Measurements from ENCODE around the gene DTWD1. TPM values are rescaled to one million over a fixed set of nuclear protein-coding genes. Genes with fewer than 3 reads are reported as not detected.

DTWD1 gene
- total and polyA plus RNA-seq, 10 of the 15 experiments (the other 5 are each of a cell fraction or from before 2014, with no cell fraction given): 13.9 to 32.0 (median 19.3) TPM

DNA sequence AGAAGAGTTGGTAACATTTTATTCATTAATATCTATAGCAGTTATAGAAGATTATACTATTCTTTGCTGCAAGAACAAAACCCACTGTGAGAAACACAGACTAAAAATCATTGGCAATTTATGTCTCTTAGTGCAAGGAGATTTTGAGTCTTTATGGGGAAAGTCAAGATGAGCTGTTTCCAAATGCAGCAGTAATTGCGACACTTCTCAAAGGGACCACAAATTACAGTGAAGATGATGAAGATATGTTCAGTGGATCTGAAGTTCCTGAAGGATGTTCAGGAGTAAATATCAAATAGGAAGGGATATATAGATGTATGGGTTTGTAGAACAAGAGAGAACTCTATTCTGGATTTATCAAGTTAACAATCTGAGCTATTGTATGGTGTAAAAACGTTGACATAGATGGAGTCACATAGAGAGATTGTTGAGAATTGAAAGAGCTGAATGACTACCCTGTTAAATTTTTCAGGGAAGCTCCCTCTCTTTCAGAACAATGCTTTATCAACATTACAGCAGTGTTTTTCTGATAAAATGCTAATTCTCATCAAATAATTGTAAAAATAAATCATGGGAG, 71.8 kb downstream of the DTWD1 start:
- intact Hi-C loops (cut with micrococcal nuclease; ENCODE audit: unreplicated experiment): no loop called here
- 21% methylated on average over 2 of the region's 2 CpGs for WGBS (ENCODE audit: insufficient coverage, insufficient replicate concordance, low lambda C conversion rate, missing lambda C conversion rate)

DNA sequence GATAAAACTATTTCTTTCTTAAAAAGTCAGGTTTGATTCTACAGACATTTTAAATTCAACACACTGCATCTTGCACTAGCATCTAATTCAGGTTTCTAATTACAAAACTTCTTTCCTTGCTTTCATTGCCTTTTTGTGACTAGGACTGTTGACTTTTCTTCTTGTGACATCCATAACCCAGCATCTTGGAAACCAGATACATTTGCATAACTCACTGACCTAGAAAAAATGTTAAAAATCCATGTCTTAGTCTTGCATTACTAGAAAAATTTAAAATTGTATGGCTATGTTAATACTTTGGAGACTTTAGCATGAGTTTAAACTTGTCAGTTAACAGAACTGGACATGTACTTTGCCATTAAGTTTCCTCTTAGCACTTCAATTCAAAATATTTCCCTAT, 72.7 kb downstream of the DTWD1 start:
- ChIA-PET SMC1A (ENCODE audit: uncharacterized antibody, unreplicated experiment) (no interaction called here), POLR2A (no interaction called here), RAD21 (ENCODE audit: unreplicated experiment) (no interaction called here), CTCF (no interaction called here)
- no peaks in the 10 kb centered on the region for H3K36me3 ChIP-seq (ENCODE audit: control insufficient read depth in 2 of 2, insufficient read depth in 2 of 2, low read length in 1 of 2)
- no peak overlapping the region for H3K9ac ChIP-seq (ENCODE audit: control insufficient read depth, insufficient read depth, low read length)
- no peaks in the 10 kb centered on the region for H3K4me1 ChIP-seq (ENCODE audit: control insufficient read depth, insufficient read depth, low read length)
- no peak overlapping the region for H3K4me2 ChIP-seq (ENCODE audit: control insufficient read depth, insufficient read depth)
- H3K79me2 ChIP-seq (ENCODE audit: control insufficient read depth, insufficient read depth, low read length): no peaks in the 10 kb centered on the region
- intact Hi-C loops (cut with micrococcal nuclease; ENCODE audit: unreplicated experiment): no loop called here
- no peak for DNase-seq (ENCODE audit: low read depth, low spot score)
- no peaks in the 10 kb centered on the region for H3K27me3 ChIP-seq (replicated peaks in 1 of 2; ENCODE audit: control insufficient read depth in 2 of 2, insufficient read depth in 2 of 2, low read length in 1 of 2)
- in situ Hi-C loops (cut with MboI): no loop called here
- no peak for FAIRE-seq
- H3K27ac ChIP-seq (ENCODE audit: control insufficient read depth, insufficient read depth): no peak overlapping the region
- no peak overlapping the region for H3K4me3 ChIP-seq
- H4K20me1 ChIP-seq (ENCODE audit: control insufficient read depth, insufficient read depth): no peaks in the 10 kb centered on the region
- H2AFZ ChIP-seq (ENCODE audit: control insufficient read depth, low read depth, low read length): no peak overlapping the region
- no peaks in the 10 kb centered on the region for H3K9me3 ChIP-seq (replicated peaks; ENCODE audit: control insufficient read depth, insufficient read depth, low read length)
- TF ChIP-seq TBL1XR1 (IDR thresholded peaks at IDR 0.05; ENCODE audit: low read depth, low read length) (no peak), CEBPB (IDR thresholded peaks at IDR 0.05; ENCODE audit: borderline replicate concordance in 1 of 2, low read depth in 2 of 2, low read length in 2 of 2) (no peak), ZNF384 (IDR thresholded peaks at IDR 0.05; ENCODE audit: borderline replicate concordance, low read depth, low read length) (no peak), SMARCA5 (IDR thresholded peaks at IDR 0.05) (no peak), TCF7 (IDR thresholded peaks at IDR 0.05; ENCODE audit: borderline replicate concordance) (no peak), MEF2A (IDR thresholded peaks at IDR 0.05; ENCODE audit: insufficient read depth, low read depth, low read length) (no peak), LARP7 (IDR thresholded peaks at IDR 0.05) (no peak), RBBP5 (conservative IDR thresholded peaks at IDR 0.05) (no peak), SMAD1 (IDR thresholded peaks at IDR 0.05; ENCODE audit: low read depth, partially characterized antibody) (no peak), RELA (IDR thresholded peaks at IDR 0.05; ENCODE audit: borderline replicate concordance, partially characterized antibody) (no peak), ZNF274 (IDR thresholded peaks at IDR 0.05; ENCODE audit: insufficient read depth, insufficient read length) (no peak), MYB (IDR thresholded peaks at IDR 0.05; ENCODE audit: borderline replicate concordance, low read depth, low read length) (no peak), ZBED1 (IDR thresholded peaks at IDR 0.05; ENCODE audit: borderline replicate concordance) (no peak), POLR2A (IDR thresholded peaks at IDR 0.05; ENCODE audit: low read depth, low read length) (no peak)
- TF ChIP-seq, protein P1, sequence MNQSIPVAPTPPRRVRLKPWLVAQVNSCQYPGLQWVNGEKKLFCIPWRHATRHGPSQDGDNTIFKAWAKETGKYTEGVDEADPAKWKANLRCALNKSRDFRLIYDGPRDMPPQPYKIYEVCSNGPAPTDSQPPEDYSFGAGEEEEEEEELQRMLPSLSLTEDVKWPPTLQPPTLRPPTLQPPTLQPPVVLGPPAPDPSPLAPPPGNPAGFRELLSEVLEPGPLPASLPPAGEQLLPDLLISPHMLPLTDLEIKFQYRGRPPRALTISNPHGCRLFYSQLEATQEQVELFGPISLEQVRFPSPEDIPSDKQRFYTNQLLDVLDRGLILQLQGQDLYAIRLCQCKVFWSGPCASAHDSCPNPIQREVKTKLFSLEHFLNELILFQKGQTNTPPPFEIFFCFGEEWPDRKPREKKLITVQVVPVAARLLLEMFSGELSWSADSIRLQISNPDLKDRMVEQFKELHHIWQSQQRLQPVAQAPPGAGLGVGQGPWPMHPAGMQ (IDR thresholded peaks at IDR 0.05; ENCODE audit: borderline replicate concordance): no peak
- no peak for ATAC-seq
- BruUV-seq (replicated peaks): no TSS peak

More for the DNA sequence above, 71.8 kb downstream of the DTWD1 start:
- ChIA-PET RAD21 (ENCODE audit: unreplicated experiment) (no interaction called here), POLR2A (no interaction called here), CTCF (no interaction called here), SMC1A (ENCODE audit: uncharacterized antibody, unreplicated experiment) (no interaction called here)
- Histone ChIP-seq H3K9me3 (replicated peaks; ENCODE audit: control insufficient read depth, insufficient read depth, low read length) (no peaks in the 10 kb centered on the region), H3K9ac (ENCODE audit: control insufficient read depth, insufficient read depth, low read length) (no peak overlapping the region), H3K36me3 (ENCODE audit: control insufficient read depth in 2 of 2, insufficient read depth in 2 of 2, low read length in 1 of 2) (no peaks in the 10 kb centered on the region), H3K4me3 (no peak overlapping the region), H4K20me1 (ENCODE audit: control insufficient read depth, insufficient read depth) (no peaks in the 10 kb centered on the region), H3K4me2 (ENCODE audit: control insufficient read depth, insufficient read depth) (no peak overlapping the region), H3K27ac (ENCODE audit: control insufficient read depth, insufficient read depth) (no peak overlapping the region), H3K27me3 (replicated peaks in 1 of 2; ENCODE audit: control insufficient read depth in 2 of 2, insufficient read depth in 2 of 2, low read length in 1 of 2) (no peaks in the 10 kb centered on the region), H2AFZ (ENCODE audit: control insufficient read depth, low read depth, low read length) (no peak overlapping the region), H3K79me2 (ENCODE audit: control insufficient read depth, insufficient read depth, low read length) (no peaks in the 10 kb centered on the region), H3K4me1 (ENCODE audit: control insufficient read depth, insufficient read depth, low read length) (no peaks in the 10 kb centered on the region)
- no peak for ATAC-seq
- DNase-seq (ENCODE audit: low read depth, low spot score): no peak
- no peak for TF ChIP-seq SMC3 (IDR thresholded peaks at IDR 0.05; ENCODE audit: borderline replicate concordance, low read length)
- no TSS peak for BruUV-seq (replicated peaks)
- no peak for FAIRE-seq
- in situ Hi-C loops (cut with MboI): no loop called here

Measured in GM12878 (cell line).